GM12873 (cell line): ENCODE data around the gene TCAIM.
A peak's percentile ranks its signal among the peaks of the same experiment; 100 is the strongest.

ENCODE experiments used
- TF ChIP-seq, protein P1 (sequence below): IDR thresholded peaks from 2 replicates; pipeline ENCODE4 v1.5.1; 2012; ENCODE audit warnings: low read depth, mild to moderate bottlenecking, moderate library complexity, low read length, control low read depth; ENCODE audit not compliant: insufficient read depth; ENCODE audit errors: missing control alignments

TCAIM gene

DNA sequence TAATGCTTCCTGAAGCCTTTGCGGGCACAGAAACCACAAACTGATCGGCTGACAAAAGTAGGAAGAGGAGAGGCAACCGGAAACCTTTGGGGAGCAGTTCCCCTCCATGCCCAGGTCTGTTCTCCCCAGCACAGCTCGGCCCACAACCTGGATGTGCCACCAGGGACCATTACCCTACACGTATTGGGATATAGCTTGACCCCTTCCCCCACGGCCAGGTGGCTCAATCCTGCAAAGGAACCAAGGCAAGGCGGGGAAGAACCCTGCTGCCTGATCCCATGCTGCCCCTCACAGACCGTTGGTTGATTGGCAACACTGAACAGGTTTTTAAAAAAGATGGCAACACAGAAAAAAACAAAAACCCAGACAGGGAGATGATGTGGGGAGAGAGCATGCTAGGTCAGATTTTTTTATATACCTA is 19.7 kb upstream of the TCAIM start:
- TF ChIP-seq, protein P1, sequence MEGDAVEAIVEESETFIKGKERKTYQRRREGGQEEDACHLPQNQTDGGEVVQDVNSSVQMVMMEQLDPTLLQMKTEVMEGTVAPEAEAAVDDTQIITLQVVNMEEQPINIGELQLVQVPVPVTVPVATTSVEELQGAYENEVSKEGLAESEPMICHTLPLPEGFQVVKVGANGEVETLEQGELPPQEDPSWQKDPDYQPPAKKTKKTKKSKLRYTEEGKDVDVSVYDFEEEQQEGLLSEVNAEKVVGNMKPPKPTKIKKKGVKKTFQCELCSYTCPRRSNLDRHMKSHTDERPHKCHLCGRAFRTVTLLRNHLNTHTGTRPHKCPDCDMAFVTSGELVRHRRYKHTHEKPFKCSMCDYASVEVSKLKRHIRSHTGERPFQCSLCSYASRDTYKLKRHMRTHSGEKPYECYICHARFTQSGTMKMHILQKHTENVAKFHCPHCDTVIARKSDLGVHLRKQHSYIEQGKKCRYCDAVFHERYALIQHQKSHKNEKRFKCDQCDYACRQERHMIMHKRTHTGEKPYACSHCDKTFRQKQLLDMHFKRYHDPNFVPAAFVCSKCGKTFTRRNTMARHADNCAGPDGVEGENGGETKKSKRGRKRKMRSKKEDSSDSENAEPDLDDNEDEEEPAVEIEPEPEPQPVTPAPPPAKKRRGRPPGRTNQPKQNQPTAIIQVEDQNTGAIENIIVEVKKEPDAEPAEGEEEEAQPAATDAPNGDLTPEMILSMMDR: no peak

DNA sequence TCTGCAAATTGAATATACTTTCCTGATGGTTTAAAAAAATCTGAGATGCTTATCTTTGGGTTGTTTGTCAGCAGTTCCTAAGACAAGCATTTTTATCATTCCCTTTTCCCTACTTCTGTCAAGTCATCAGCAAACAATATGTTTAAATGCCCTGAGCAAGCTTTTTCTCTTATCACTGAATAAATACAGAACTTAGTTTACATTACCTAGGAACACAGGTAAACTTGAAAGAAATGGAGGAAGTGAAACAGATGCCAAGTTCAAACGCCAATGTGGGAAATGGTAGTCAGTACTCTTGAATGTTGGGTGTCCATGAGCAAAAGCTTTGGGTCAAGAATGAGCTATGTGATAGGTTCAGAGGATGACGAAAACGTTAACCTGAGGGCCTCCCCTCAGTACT is 17.2 kb upstream of the TCAIM start:
- TF ChIP-seq, protein P1: no peak

DNA sequence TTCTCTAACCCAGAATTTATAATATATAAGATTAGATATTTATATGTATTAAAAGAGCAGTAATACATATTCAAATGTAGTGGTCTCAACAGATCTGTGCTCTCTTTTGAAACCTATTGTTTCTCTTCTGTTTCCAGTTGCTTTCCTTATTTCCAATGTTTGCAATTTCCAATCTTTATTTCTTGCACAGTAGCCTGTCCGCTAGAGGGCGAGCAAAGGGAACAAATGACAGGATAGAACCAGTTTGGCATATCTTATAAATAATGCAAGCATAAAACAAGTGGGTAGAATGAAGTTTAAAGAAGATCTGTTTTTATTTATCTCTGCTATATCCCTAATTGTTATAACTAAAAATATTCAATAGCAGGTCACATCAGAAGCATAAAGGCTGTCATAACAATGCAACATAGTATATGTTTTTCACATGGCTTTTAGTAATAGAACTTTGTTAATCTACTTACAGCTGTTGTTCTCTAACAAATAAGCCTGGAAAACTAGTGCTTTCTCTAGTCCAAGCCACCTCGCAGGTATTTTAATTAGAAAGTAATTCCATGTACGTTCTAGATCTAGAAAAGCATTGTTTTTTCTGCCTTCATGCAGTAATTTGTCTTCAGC is 15.1 kb upstream of the TCAIM start:
- TF ChIP-seq, protein P1: peak; percentile 70

DNA sequence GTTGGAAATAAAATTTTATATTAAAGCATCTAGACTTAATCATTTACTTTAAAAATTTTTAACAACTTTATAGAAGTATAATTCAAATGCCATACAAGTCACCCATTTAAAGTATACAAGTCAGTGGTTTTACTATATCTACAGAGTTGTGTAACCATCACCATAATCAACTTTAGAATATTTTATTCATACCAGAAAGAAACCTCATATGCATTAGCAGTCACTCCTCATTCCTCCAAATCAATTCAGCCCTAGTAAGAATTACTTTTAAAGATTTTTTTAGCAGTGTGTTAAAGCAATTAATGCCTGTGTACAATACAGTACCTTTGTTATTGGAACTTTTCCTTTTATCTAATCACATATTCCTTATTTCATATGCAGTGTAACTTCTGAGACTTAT is 14.0 kb upstream of the TCAIM start:
- TF ChIP-seq, protein P1: no peak

DNA sequence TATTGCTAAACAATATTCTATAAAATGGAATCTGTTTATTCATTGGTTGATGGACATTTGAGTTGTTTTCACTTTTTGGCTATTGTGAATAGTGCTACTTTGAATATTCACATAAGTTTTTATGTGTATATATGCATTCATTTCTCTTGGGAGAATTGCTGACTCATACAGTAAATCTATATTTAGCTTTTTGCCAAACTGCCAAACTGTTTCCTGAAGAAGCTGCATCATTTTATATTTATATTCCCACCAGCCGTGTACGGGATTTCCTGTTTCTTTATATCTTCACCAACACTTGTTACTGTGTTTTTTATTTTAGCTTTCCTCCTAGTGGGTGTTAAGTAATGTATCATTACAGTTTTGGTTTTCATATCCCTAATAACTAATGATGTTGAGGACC is 12.5 kb upstream of the TCAIM start:
- TF ChIP-seq, protein P1: no peak

DNA sequence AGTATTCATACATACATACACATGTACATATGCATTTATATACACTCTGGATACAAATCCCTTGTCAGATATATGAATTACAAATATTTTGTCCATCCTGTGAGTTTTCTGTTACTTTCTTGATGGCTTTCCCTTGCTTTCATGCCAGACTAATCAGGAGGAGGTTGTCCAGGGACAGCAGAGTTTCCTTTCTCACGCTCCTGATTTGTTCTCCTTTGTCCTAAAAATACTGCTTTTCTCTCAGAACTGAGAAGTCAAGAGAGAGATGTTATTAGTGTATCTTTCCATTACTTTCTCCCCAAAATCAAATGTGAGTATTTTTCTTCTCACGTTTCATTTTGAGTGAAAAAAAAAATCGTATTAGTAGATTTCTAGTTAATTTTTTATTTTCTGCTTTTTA is 12.1 kb upstream of the TCAIM start:
- TF ChIP-seq, protein P1: no peak

DNA sequence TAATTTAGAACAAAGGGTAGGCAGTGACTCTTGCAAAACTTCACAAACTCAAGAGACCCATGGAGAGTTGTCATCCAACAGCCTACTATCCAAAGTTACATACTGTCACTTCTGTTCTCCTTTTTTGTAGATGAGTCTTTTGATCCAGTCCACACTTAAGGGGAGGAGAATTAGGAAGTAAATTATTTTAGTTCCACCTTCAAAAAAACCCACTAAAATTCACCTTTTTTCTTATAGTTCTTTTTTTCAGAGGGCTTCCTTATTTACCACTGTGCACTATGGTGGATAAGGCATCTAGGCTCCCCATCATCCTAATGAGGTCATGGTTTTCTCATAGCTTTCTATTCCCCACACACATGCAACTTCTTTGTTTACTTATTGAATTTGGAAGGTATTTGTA is 8.6 kb upstream of the TCAIM start:
- TF ChIP-seq, protein P1: no peak
